Parathyroid adenoma (tissue), 2 donors: ENCODE data around the gene SEMG2.

Experiments used
- H2AFZ ChIP-seq: fragments of 300-600 bp; sonication (generic); one replicate; pipeline ENCODE4 v1.7.0; 2017; ENCODE audit warnings: antibody characterized with exemption, mild to moderate bottlenecking
- H3K27ac ChIP-seq: fragments of 300-600 bp; sonication (generic); one replicate; pipeline ENCODE4 v1.7.0; 2017
- H3K27me3 ChIP-seq: fragments of 300-600 bp; sonication (generic); one replicate; pipeline ENCODE4 v1.7.0; 2017; ENCODE audit warnings: low read length; ENCODE audit not compliant: control insufficient read depth, insufficient read depth
- H3K36me3 ChIP-seq: fragments of 300-600 bp; sonication (generic); one replicate; pipeline ENCODE4 v1.7.0; 2017; ENCODE audit warnings: low read length; ENCODE audit not compliant: control insufficient read depth, insufficient read depth
- H3K4me1 ChIP-seq: fragments of 300-600 bp; sonication (generic); one replicate; pipeline ENCODE4 v1.7.0; 2017; ENCODE audit warnings: control low read depth
- H3K4me2 ChIP-seq: fragments of 300-600 bp; sonication (generic); one replicate; pipeline ENCODE4 v1.7.0; 2017; ENCODE audit warnings: low read length
- H3K4me3 ChIP-seq: fragments of 300-600 bp; sonication (generic); one replicate; pipeline ENCODE4 v1.7.0; 2017; ENCODE audit warnings: low read depth, low read length
- H3K79me2 ChIP-seq: fragments of 300-600 bp; sonication (generic); one replicate; pipeline ENCODE4 v1.7.0; 2017; ENCODE audit warnings: control low read depth
- H3K9ac ChIP-seq: fragments of 300-600 bp; sonication (generic); one replicate; pipeline ENCODE4 v1.7.0; 2017; ENCODE audit warnings: mild to moderate bottlenecking
- H3K9me3 ChIP-seq: fragments of 300-600 bp; sonication (generic); one replicate; pipeline ENCODE4 v1.7.0; 2017; ENCODE audit warnings: low read length; ENCODE audit not compliant: control insufficient read depth
- TF ChIP-seq, protein P1 (sequence below): fragments of 300-600 bp; sonication (generic); IDR thresholded peaks from one replicate; pipeline ENCODE4 v1.7.0; 2017; ENCODE audit warnings: antibody characterized with exemption, mild to moderate bottlenecking
- donor health status: primary hyperparathyroidism.

SEMG2 gene

DNA sequence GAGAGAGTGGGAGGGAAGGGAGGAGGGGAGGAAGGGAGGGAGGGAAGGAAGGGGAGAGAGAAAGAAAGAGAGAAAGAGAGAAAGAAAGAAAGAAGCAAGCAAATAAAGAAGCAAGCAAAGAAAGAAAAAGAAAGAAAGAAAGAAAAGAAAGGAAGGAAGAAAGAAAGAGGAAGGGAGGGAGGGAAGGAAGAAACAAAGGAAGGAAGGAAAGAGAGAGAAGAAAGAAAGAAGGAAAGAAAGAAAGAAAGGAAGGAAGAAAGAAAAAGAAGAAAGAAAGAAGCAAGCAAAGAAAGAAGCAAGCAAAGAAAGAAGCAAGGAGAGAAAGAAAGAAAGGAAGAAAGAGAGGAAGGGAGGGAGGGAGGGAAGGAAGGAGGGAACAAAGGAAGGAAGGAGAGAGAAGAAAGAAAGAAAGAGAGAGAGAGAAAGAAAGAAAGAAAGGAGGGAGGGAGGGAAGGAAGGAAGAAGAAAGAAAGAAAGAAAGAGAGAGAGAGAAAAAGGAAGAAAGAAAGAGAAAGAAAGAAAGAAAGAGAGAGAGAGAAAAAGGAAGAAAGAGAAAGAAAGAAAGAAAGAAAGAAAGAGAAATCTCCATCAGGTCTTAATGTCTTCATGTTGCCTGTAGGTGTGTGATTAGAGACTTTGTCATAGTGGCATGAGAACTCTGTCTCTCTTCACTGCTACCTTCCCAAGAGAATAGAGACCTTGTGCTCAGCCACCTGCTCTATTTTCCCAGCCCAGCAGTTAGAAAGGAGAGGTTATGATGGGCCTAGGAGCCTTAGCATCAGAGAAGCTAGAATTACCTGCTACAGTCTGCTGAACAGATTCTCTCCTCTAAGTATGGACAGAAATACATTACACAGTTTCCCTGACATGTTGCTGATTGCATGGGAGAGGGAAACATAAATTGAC lies 9.4 kb upstream of the SEMG2 start:
- no peak overlapping the region for H3K9ac ChIP-seq
- H3K4me1 ChIP-seq: no peaks in the 10 kb centered on the region
- H3K79me2 ChIP-seq: no peaks in the 10 kb centered on the region
- H3K27ac ChIP-seq: no peak overlapping the region
- no peak overlapping the region for H3K4me3 ChIP-seq
- H3K36me3 ChIP-seq: no peaks in the 10 kb centered on the region
- H2AFZ ChIP-seq: no peak overlapping the region
- no peaks in the 10 kb centered on the region for H3K27me3 ChIP-seq
- no peak overlapping the region for H3K4me2 ChIP-seq
- no peaks in the 10 kb centered on the region for H3K9me3 ChIP-seq
- TF ChIP-seq, protein P1, sequence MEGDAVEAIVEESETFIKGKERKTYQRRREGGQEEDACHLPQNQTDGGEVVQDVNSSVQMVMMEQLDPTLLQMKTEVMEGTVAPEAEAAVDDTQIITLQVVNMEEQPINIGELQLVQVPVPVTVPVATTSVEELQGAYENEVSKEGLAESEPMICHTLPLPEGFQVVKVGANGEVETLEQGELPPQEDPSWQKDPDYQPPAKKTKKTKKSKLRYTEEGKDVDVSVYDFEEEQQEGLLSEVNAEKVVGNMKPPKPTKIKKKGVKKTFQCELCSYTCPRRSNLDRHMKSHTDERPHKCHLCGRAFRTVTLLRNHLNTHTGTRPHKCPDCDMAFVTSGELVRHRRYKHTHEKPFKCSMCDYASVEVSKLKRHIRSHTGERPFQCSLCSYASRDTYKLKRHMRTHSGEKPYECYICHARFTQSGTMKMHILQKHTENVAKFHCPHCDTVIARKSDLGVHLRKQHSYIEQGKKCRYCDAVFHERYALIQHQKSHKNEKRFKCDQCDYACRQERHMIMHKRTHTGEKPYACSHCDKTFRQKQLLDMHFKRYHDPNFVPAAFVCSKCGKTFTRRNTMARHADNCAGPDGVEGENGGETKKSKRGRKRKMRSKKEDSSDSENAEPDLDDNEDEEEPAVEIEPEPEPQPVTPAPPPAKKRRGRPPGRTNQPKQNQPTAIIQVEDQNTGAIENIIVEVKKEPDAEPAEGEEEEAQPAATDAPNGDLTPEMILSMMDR: no peak

DNA sequence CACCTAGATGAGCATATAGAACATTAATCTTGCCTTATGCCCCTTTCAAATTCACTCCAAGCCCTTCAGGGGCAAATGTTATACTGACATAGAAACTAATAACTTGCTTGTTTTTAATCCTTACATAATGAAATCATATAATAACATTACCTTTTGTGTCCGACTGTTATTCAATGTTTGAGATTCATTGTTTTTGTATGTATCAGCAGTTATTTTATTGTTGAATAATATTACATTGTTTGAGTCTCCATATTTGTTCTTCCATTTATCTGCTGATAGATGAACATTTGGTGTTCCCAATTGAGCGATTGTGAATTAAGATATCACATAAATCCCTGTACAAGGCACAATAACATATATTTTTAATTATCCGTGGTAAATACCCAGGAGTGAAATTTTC lies 8.3 kb upstream of the SEMG2 start:
- no peak overlapping the region for H3K4me2 ChIP-seq
- H2AFZ ChIP-seq: no peak overlapping the region
- no peak overlapping the region for H3K27ac ChIP-seq
- no peak overlapping the region for H3K9ac ChIP-seq
- no peaks in the 10 kb centered on the region for H3K79me2 ChIP-seq
- no peaks in the 10 kb centered on the region for H3K4me1 ChIP-seq
- H3K36me3 ChIP-seq: no peaks in the 10 kb centered on the region
- no peaks in the 10 kb centered on the region for H3K27me3 ChIP-seq
- H3K9me3 ChIP-seq: no peaks in the 10 kb centered on the region
- no peak overlapping the region for H3K4me3 ChIP-seq
- TF ChIP-seq, protein P1: no peak

DNA sequence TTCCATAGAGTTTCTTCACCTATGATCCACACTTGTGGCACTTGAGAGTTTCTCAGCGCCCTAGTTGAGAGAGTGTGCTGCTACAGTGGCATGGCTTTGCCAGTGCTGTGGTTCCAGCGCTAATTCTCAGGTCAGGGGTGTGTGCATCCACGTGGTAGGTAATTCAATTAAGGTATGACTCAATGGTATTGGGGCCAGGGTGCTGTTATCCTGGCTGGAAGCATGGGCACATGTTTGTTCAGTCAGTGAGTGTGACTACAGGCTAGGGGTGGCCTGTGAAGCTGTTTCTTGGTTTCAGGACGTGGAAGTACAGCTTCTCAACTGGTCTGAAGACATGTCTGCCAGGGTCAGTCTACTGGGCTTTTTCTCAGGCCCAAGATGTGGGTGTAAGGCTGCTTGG lies 3.0 kb upstream of the SEMG2 start:
- Histone ChIP-seq H2AFZ (no peak overlapping the region), H3K36me3 (no peaks in the 10 kb centered on the region), H3K9ac (no peak overlapping the region), H3K9me3 (no peaks in the 10 kb centered on the region), H3K4me1 (no peaks in the 10 kb centered on the region), H3K27ac (no peak overlapping the region), H3K79me2 (no peaks in the 10 kb centered on the region), H3K27me3 (no peaks in the 10 kb centered on the region), H3K4me3 (no peak overlapping the region), H3K4me2 (no peak overlapping the region)
- TF ChIP-seq, protein P1: no peak

DNA sequence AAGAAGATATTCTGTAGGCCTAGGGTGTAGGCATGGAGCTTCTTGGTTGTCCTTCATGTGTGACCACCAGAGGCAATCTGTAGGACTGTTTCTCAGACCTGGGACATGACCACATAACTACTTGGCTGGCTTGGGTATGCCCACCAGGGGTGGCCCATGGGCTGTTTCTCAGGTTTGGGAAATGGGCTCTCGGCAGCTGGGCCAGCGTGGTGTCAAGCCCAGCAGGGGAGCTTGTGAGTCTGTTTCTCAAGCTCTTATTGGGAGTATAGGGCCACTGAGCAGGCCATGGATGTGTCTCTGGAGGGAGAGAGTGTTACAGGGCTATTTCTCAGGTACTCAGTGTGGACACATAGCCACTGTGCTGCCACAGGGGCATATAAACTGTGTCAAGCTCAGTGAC lies 2.5 kb upstream of the SEMG2 start:
- H3K36me3 ChIP-seq: no peaks in the 10 kb centered on the region
- no peaks in the 10 kb centered on the region for H3K79me2 ChIP-seq
- TF ChIP-seq, protein P1: no peak
- H3K27me3 ChIP-seq: no peaks in the 10 kb centered on the region
- H3K4me3 ChIP-seq: no peak overlapping the region
- no peak overlapping the region for H3K27ac ChIP-seq
- no peak overlapping the region for H3K9ac ChIP-seq
- no peaks in the 10 kb centered on the region for H3K9me3 ChIP-seq
- H3K4me1 ChIP-seq: no peaks in the 10 kb centered on the region
- H2AFZ ChIP-seq: no peak overlapping the region
- no peak overlapping the region for H3K4me2 ChIP-seq

DNA sequence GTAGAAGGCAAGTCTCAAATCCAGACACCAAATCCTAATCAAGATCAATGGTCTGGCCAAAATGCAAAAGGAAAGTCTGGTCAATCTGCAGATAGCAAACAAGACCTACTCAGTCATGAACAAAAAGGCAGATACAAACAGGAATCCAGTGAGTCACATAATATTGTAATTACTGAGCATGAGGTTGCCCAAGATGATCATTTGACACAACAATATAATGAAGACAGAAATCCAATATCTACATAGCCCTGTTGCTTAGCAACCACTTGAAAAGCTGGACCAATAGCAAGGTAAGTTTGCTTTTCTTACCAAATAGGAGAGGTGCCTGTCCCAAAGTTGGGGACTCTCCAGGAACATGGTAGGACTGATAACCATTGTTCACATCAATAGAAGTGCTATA lies 2.0 kb downstream of the SEMG2 start:
- Histone ChIP-seq H3K4me3 (no peak overlapping the region), H3K27ac (no peak overlapping the region), H3K9ac (no peak overlapping the region), H3K9me3 (no peaks in the 10 kb centered on the region), H3K4me1 (no peaks in the 10 kb centered on the region), H2AFZ (no peak overlapping the region), H3K36me3 (no peaks in the 10 kb centered on the region), H3K79me2 (no peaks in the 10 kb centered on the region), H3K4me2 (no peak overlapping the region), H3K27me3 (no peaks in the 10 kb centered on the region)
- TF ChIP-seq, protein P1: no peak
